Right lung (tissue), 5 donors: ENCODE results near the gene ZNF438. TPM values are rescaled to one million over a fixed set of nuclear protein-coding genes. Genes with fewer than 3 reads are reported as not detected.
"Not testable (repeated sequence)": the region's sequence is repeated elsewhere in the genome, so short reads cannot be mapped to it uniquely, and the experiment has no call there.

Experiments
- DNase-seq, 2 donors: peaks; one replicate each; pipeline ENCODE4 v3.0.0-alpha.2; 2013
- polyA plus RNA-seq, 5 donors: library from polyadenylated mRNA; unstranded; fragments of 120-200 nt; gene quantifications; one replicate each; pipeline versions ENCODE4 v1.2.1 to v1.2.3, GENCODE V29; 2013; ENCODE audit warnings: inconsistent platforms in 1 of 5, low replicate concordance in 1 of 5; ENCODE audit not compliant: insufficient read length in 5 of 5, insufficient read depth in 1 of 5

Gene ZNF438
- polyA plus RNA-seq, 5 donors, result 9.9 to 12.4 (median 10.7) TPM

DNA sequence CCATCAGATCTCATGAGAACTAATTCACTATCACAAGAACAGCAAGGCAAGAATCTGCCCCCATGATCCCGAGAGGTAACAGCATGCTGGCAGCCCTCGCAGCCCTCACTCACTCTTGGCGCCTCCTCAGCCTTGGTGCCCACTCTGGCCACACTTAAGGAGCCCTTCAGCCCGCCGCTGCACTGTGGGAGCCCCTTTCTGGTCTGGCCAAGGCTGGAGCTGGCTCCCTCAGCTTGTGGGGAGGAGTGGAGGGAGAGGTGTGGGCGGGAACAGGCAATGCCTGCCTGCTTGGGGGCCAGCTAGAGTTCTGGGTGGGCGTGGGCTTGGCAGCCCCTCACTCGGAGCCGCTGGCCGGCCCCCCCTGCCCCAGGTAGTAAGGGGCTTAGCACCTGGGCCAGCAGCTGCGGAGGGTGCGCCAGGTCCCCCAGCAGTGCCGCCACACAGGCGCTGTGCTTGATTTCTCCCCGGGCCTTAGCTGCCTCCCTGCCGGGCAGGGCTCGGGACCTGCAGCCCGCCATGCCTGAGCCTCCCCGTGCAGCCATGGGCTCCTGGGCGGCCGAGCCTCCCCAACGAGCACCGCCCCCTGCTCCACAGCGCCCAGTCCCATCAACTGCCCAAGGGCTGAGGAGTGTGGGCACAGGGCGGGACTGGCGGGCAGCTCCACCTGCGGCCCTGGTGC, 24.0 kb upstream of the ZNF438 start:
- no peak for DNase-seq

DNA sequence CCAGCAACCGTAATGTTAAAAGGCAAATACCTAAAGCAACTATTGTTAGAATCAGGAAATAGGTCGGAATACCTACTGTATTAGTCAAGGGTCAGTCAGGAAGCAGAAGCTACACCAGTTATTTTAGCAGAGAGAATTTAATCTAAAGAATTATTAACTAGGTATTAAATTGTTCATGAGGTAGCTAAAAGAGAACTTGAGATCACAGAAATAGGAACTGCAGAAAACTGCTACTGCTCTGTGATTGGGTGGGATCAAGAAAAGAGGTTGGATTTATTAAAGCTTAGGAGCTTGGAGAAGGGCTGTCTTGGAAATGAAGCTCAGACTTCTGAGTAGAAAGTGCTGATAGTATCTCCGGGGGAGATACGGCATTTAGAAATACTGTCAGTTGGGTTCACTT, 20.0 kb upstream of the ZNF438 start:
- DNase-seq, result no peak

DNA sequence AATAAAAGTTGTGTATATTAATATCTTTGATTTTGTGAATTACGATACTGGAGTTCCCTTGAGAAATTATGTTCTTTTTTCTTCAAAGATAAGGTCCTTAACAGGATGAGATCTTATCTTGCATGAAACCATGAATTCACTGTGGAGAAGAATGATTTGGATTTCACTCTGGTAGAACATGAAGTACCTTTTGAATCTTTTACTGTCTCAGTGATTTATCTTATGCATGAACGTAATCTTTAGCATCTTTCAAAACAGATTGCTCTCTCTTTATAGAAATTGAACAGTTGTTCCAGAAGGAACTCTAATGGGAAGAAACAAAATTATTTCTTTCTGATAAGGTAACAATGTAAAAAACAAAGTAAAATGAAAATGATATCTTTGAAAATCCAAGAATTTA, 11.0 kb upstream of the ZNF438 start:
- DNase-seq, result no peak

DNA sequence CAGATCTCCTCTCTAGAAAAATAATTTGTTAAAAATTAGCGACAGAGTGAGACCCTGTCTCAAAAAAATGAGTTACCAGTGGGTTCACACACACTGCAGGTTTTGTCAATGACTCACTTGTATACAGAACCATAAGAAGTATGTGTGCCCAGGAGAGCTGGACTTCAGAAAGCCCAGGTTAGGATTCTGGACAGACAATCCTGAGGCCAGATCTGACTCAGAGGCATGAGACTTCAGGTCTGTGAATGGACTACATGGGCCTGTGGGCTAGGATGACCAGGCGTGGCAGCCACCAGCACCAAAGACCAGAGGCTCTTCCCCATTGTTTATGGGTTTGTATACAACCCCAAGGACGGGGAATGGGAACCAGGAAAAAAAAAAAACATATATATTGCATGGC, 9.3 kb upstream of the ZNF438 start:
- DNase-seq, result no peak

DNA sequence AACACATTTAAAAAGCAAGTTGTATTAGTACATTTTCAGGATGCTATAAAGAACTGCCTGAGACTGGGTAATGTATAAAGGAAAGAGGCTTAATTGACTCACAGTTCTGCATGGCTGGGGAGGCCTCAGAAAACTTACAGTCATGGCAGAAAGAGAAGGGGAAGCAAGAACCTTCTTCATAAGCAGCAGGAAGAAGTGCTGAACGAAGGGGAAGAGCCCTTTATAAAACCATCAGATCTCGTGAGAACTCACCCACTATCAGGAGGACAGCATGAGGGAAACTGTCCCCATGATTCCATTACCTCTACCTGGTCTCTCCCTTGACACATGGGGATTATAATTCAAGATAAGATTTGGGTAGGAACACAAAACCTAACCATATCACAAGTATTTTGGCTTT, 7.3 kb upstream of the ZNF438 start:
- DNase-seq, result not testable (repeated sequence)

DNA sequence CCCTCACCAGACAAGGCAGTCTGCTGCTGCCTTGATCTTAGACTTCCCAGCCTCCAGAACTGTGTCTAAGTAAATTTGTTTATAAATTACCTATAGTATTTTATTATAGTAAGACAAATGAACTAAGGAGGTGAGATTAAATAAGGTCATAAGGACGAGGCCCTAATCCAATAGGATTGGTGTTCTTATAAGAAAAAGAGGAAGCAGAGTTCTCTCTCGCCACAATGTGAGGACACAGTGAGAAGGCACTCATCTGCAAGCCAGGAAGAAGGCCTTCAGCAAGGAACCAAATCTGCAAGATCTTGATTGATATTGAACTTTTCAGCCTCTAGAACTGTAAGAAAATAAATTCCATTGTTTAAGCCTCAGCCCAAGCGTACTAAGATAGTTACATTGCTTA, 6.1 kb upstream of the ZNF438 start:
- no peak for DNase-seq

DNA sequence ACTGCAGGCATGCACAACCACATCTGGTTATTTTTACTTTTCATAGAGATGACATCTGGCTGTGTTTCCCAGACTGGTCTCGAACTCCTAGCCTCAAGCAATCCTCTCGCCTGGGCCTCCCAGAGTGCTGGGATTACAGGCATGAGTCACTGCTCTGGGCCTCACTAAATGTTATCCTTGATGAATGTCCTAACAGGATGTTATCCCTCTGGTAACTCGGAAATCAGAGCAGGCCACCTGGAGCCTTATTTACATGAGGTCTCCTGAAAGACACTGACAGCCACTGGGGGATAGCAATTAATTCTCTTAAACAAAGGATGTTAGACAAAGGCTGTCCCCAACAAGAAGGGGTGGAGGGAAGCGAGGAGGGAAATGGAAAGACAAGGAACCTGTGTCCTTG, 4.5 kb upstream of the ZNF438 start:
- no peak for DNase-seq

DNA sequence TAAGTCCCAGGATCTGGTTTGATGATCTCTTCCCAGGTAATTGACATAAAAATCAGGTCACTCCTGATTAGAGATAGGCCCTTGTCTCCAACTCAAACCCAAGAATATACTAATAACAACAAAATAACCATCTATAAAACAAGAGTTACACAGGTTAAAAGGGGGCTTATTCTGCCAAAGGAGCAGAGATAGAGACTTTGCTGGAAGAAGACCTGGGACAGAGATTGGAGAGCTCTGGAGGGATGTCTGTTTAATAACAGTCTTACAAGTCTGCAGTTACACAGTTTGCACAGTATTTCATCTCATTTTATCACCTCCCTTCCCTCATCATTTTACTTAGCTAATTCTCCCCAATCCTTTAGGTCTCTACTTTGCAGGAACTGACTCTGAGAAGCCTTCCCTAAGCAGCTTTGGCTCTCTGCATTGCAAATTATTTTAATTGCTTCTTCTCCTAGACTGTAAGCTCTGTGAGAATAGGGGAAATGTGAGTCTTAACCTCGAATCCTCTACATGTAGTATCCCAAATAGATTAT, 3.7 kb upstream of the ZNF438 start:
- no peak for DNase-seq

DNA sequence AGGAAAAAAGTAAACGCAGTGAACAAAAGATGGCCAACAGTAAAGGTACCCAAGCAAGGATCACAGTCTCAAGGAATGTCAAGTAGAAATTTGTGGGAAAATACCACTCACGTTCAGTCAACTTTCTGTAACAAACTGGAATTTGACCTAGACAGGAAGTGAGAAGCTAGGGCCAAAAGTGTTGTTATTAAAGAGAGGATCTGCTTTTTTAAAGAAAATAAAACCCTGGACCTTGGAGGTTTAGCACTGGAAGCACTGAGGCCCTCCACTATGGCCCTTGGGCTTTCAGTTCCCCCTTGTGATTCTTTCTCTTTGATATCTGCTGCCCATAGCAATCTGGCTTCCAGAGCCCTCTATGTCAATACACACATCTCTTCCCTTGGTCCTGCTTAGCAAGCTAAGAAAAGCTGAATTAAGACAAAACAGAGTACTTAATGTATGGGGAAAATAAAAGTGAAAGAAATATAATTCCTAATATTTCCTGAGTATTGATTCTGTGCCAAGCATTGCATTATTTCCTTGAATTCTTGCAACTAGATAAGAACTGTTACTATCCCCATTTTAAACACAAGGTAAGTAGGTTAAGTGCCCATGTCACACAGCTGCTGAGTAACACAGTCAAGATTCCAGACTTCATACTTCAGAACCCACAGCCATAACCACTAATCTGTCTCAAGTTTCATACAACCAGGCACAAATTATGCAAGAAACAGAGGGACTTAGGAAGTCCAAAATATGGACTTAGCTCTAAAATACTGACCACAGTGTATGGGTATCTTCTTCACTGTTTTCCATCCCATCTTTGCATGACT, 2.6 kb upstream of the ZNF438 start:
- DNase-seq, result no peak

DNA sequence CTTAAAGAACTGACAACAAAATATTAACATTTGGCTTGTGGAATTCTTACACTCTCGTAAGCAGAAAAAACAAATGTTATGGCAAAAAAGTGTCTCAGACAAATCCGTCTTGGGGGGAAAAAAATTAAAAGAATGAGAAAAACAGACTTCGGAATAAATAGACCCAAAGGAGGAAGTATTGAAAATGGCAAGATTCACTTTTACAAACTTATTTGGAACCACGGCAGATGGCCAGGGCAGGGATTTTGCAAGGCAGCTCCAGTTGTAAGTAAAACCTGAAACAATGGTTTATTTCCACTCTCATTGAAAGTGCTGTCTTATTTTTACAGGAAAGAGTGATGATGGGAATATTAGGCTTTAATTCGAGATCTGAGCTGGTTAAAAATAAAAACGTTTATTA, 1.5 kb upstream of the ZNF438 start:
- DNase-seq, result no peak

DNA sequence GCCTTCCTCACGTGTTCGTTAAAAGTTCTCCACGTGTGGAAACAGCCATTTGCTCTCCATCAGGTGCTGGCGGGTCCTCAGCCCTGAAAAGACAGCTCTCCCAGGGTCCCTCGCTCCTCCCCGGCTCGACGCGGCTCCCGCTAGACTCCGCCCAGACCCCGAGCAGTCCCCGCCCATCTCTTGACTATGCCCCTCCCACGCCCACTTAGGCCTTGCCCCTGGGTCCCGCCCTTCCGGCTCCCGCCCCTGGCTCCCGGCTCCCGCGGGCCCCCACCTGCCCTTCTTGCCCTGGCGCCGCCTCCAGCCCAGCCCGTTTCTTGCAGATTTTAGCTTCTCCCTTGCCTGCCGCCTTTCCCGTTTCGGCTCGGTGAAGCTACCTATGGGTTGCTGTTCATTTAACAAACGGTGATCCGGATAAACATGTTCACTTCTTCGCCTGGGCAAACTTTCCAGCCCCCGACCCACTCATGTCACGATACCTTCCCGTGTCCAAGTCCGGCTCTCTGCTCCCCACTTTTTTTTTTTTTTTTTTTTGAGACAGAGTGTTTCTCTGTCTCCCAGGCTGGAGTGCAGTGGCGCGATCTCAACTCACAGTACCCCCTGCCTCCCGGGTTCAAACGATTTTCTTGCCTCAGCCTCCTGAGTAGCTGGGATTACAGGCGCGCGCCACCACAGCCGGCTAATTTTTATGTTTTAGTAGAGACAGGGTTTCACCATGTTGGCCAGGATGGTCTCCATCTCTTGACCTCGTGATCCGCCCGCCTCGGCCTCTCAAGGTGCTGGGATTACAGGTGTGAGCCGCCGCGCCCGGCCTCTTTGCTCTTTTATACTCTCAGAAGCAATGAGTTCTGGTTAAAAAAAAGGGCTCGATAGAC, 830 bp upstream of the ZNF438 start:
- peak; percentile 95 for DNase-seq

DNA sequence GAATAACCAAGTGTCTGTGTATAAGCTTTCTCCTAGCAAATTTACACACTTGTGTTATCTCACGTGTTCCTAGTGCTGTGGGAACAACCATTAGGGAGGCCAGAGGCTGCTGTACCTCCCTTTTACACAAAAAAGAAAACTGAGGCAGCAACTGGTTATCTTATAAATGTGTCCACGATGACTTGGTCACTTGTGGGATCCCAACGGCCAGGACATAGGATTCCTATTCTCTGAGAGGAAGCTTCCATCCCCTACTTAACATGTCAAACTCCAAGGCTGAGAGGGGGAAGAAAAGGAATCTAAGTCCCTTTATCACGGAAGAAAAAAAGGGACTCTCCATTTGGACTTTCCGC, 484 bp downstream of the ZNF438 start:
- no peak for DNase-seq

DNA sequence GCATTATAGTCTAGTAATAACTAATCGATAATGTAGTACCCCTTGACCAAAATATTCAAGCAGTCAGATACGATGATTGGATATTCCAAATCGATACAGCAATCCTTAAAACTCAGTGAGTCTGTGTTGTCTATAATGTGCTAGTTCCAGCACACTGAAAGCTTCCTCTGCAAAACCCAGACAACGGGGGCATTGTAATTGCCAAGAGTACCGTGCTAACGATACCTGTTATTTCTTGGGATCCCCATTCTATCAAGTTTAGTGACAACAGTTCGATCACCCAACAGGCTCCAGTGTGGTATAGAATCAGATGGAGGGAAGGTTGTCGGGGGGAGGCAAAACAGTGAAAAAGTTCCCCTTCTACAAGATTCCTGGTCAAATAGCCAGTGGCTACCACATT, 865 bp downstream of the ZNF438 start:
- no peak for DNase-seq

DNA sequence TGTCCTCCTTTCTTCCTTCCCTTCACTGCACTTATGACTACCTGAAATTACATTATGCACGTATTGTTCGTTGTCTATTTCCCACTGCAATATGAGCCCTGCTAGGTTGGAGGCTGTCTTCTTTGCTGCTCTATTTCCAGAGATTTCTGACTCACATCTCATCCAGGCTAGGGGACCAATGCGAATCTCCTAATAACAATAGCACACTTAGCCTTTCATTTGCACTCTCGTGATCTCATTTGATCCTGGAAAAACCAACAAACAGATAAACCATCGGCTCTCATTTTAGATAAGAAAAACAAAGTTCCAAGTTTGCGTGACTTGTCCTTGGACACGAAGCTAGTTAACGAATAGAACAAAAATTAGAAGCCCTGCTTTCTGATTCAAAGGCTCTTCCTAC, 1.4 kb downstream of the ZNF438 start:
- DNase-seq, result no peak

DNA sequence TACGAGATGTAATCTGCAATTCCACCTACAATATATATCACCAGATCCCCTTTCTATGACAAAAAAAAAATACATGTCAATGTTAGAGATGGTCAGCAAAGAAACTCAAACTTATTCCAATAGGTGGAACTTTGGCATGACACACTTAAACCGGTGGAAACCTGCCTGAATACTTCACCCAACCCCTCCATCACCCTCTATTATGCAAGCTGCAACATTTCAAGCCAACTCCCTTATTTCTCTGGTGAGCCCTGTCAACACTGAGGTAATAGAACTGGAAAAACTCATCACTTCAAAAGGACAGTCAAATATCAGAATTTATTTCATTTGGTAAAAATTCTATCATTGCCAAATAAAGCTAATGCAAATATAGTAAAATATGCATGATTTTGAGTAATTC, 3.6 kb downstream of the ZNF438 start:
- no peak for DNase-seq

DNA sequence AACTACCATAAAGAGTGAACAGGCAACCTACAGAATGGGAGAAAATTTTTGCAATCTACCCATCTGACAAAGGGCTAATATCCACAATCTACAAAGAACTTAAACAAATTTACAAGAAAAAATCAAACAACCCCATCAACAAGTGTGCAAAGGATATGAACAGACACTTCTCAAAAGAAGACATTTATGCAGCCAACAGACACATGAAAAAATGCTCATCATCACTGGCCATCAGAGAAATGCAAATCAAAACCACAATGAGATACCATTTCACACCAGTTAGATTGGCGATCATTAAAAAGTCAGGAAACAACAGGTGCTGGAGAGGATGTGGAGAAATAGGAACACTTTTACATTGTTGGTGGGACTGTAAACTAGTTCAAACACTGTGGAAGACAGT, 5.4 kb downstream of the ZNF438 start:
- not testable (repeated sequence) for DNase-seq

DNA sequence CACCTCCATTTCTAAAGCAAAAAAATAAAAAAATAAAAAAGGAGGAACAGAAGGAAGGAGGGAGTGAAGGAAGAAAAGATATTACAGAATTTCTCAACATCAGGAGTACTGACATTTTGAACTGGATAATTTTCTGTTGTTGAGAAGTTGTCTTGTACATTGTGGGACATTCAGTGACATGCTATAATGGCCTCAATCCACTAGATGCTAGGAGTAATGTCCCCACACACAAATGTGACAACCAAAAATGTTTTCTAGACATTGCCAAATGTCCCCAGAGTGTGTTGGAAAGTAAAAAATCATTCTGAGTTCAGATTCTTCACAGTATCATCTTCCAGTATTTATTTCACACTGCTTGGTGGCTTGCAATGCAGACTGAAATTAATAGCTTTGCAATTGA, 6.5 kb downstream of the ZNF438 start:
- no peak for DNase-seq

DNA sequence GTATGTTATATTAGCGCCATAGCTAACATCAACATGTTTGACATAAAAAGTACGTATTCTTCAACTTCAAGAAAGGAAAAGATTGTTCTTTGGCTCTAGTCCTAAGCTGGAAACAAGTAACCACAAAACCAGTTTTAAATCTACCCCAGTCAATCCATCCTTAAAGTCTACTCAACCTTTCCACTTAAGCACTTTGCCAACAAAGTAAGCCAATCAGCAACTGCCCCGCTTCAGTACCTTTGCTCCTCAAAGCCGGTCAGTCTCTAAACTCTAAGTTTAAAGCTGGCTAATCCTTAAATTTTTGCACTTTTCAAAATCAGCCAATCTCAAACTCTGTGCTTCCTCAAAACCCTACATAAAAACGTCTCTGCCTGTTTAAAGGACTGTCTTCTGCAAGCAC, 8.1 kb downstream of the ZNF438 start:
- peak in 1 of 2 donors; percentile 33 for DNase-seq

DNA sequence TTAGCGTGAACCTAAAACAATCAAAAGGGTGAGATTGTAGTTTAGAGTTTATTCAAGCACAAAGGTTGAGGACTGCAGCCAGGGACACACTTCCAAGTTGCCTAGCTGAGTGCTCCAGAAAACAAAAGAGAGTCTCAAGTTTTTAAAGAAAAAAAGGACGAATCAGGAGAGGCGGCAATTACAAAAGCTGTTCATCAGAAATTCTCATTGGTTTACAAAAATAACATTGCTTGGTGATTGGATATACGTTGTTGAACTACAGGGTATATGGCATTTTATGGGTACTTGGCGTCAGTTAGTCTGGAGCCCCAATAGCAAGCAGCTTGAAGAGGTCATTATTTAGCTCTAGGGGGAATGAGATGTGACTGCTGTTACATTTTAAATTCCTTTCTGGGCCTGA, 11.5 kb downstream of the ZNF438 start:
- no peak for DNase-seq

DNA sequence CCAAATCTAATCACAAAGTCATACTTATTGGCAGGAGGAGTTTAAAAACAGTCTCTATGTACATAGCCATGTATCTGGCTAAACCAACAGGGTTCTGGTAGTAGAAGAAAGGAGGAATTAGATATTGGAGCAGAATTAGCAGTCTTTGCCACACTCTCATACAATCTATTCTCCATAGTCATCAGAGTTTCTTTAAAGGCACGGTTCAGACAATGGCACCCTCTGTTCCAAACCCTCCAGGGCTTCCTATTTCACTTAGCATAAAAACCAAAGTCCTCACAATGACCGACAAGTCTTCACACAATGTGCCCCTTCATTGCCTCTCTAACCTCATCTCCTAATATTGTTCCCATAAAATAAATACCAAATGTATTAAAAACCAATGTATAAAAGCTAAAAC, 12.7 kb downstream of the ZNF438 start:
- no peak for DNase-seq

DNA sequence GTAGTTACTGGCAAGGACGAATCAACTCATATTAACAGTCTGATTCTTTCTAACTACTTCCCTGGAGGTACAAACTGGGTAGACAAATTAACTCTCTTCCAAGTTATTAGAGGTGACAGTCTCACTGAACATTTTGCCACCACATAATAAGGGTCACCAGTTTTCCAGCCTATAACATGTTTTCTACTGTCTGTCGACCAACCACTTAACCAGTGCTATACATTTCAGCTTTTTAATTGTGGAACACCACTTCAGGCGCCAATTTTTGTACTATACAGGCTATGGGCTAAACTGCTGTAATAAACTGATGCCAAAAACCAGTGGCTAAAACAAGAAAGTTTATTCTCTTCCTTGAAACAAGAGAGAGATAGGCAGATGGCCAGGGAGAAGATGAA, 13.3 kb downstream of the ZNF438 start:
- DNase-seq, result no peak

DNA sequence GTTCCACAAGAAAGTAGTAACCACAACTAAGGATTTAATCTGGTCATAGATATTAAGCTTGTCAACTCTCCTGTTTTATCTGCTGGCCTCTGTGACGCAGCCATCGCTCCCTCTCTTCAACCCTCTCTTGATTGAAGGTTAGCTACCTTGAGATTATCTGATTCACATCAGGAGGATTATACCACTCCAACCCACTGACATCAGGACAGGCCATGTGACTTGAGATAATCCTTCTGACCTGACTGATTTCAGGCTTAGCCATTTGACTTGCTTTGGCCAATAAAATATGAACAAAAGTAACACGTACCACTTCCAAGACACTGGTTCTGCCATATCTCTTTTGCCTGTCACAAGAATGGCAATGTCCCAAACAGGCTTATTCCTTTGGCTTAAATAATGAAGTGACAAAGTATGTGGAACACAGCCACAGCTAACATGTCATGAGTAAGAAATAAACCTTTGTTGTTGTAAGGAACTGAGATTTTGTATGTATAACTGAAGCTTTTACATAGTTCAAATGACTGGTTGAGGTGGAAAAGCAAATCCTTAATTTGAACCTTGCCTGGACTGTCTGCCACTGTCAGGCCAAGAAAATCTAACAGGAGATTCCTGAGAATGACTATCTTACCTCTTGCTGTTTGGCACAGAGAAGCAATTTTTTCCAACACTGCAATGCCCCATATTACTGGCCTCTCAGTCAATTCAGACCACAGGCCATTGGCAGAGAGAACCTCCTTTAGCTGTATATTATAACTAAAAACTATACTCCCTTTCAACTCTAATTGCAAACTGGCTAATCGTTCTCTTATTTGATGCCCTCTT, 13.9 kb downstream of the ZNF438 start:
- DNase-seq, result no peak
